ENCODE data around the gene TMEM140. TPM values are rescaled to one million over a fixed set of nuclear protein-coding genes. Genes with fewer than 3 reads are reported as not detected.
"Not testable (repeated sequence)": the region's sequence is repeated elsewhere in the genome, so short reads cannot be mapped to it uniquely, and the experiment has no call there.

The TMEM140 gene
- total RNA-seq, 2 donors from 2014 or later: 8.8 to 12.2 TPM

GRCh38 chr7:135169141-135169963 lies 21.5 kb downstream of the TMEM140 start:
- intact Hi-C loops (cut with DNase I): loop anchor here (5.0 to 10.0 kb wide), 3 partner anchors 182 to 485 kb away; partner anchors contain the start of gene AGBL3 (in 2 of the 2)
- DNase-seq (ENCODE audit: low spot score): no peak

- intact Hi-C loops (cut with DNase I): loop anchor here (5.0 to 10.0 kb wide), 3 partner anchors 183 to 485 kb away; partner anchors contain the start of gene AGBL3 (in 2 of the 2)
- DNase-seq (ENCODE audit: low spot score): no peak
Observed at GRCh38 chr7:135169964-135170273, 22.0 kb downstream of the TMEM140 start.

GRCh38 chr7:135170274-135170997 lies 22.6 kb downstream of the TMEM140 start, which contains the start of gene CYREN:
Gene CYREN (minus strand): TSS chr7:135170707. CDS start chr7:135168922, 1,785 bp downstream.
- intact Hi-C loops (cut with DNase I): no loop called here
- DNase-seq (ENCODE audit: low spot score): peak; percentile 98

- intact Hi-C loops (cut with DNase I); DNase-seq (ENCODE audit: low spot score): not testable (repeated sequence)
Observed at GRCh38 chr7:135170998-135171481, 23.2 kb downstream of the TMEM140 start.

- intact Hi-C loops (cut with DNase I); DNase-seq (ENCODE audit: low spot score): not testable (repeated sequence)
Observed at GRCh38 chr7:135171581-135172291, 23.9 kb downstream of the TMEM140 start.

GRCh38 chr7:135173916-135174315 lies 26.0 kb downstream of the TMEM140 start:
- DNase-seq (ENCODE audit: low spot score); intact Hi-C loops (cut with DNase I): not testable (repeated sequence)

- intact Hi-C loops (cut with DNase I): no loop called here
- DNase-seq (ENCODE audit: low spot score): no peak
Observed at GRCh38 chr7:135174941-135175340, 27.1 kb downstream of the TMEM140 start.

GRCh38 chr7:135175931-135176330 lies 28.1 kb downstream of the TMEM140 start:
- intact Hi-C loops (cut with DNase I): no loop called here
- DNase-seq (ENCODE audit: low spot score): no peak

- intact Hi-C loops (cut with DNase I): no loop called here
- no peak for DNase-seq (ENCODE audit: low spot score)
Observed at GRCh38 chr7:135177028-135177696, 29.3 kb downstream of the TMEM140 start.

GRCh38 chr7:135178364-135178763 lies 30.5 kb downstream of the TMEM140 start:
- DNase-seq (ENCODE audit: low spot score): no peak
- intact Hi-C loops (cut with DNase I): no loop called here

- intact Hi-C loops (cut with DNase I): no loop called here
- no peak for DNase-seq (ENCODE audit: low spot score)
Observed at GRCh38 chr7:135179321-135179925, 31.6 kb downstream of the TMEM140 start.

- intact Hi-C loops (cut with DNase I): loop anchor here in 1 of 2 donors (10.0 kb wide), 1 partner anchor 505 kb away; no protein-coding TSS in a partner anchor
- DNase-seq (ENCODE audit: low spot score): no peak
Observed at GRCh38 chr7:135180122-135180521, 32.2 kb downstream of the TMEM140 start.

- DNase-seq (ENCODE audit: low spot score): no peak
- intact Hi-C loops (cut with DNase I): loop anchor here in 1 of 2 donors (10.0 kb wide), 1 partner anchor 507 kb away; no protein-coding TSS in a partner anchor
Observed at GRCh38 chr7:135181261-135181928, 33.5 kb downstream of the TMEM140 start.

- intact Hi-C loops (cut with DNase I): loop anchor here in 1 of 2 donors (10.0 kb wide), 1 partner anchor 507 kb away; no protein-coding TSS in a partner anchor
- DNase-seq (ENCODE audit: low spot score): no peak
Observed at GRCh38 chr7:135181929-135182678, 34.2 kb downstream of the TMEM140 start.

- intact Hi-C loops (cut with DNase I): loop anchor here in 1 of 2 donors (10.0 kb wide), 1 partner anchor 509 kb away; no protein-coding TSS in a partner anchor
- no peak for DNase-seq (ENCODE audit: low spot score)
Observed at GRCh38 chr7:135183478-135183877, 35.6 kb downstream of the TMEM140 start.

- DNase-seq (ENCODE audit: low spot score): no peak
- intact Hi-C loops (cut with DNase I): loop anchor here in 1 of 2 donors (10.0 kb wide), 1 partner anchor 510 kb away; no protein-coding TSS in a partner anchor
Observed at GRCh38 chr7:135184254-135184841, 36.5 kb downstream of the TMEM140 start.

Data from posterior vena cava (tissue), 2 donors.